HG03378 (cell line): ENCODE results near the gene MED1.

Experiments
- ATAC-seq: cut with Tn5 transposase; IDR thresholded peaks from one replicate; pipeline ENCODE4 v1.9.1; 2021; ENCODE audit warnings: mild to moderate bottlenecking, moderate library complexity; ENCODE audit not compliant: unreplicated experiment

Gene MED1

GRCh38 chr17:39364236-39365025 lies 86.6 kb downstream of the MED1 start:
- ATAC-seq, result no peak

- ATAC-seq, result no peak
Observed at GRCh38 chr17:39361064-39361463, 90.0 kb downstream of the MED1 start.

GRCh38 chr17:39360537-39360936 lies 90.5 kb downstream of the MED1 start:
- no peak for ATAC-seq

- ATAC-seq, result no peak
Observed at GRCh38 chr17:39359994-39360393, 91.1 kb downstream of the MED1 start.

- no peak for ATAC-seq
Observed at GRCh38 chr17:39357986-39358385, 93.1 kb downstream of the MED1 start.

GRCh38 chr17:39357488-39357887 lies 93.6 kb downstream of the MED1 start:
- ATAC-seq, result no peak
